Astrocyte of the hippocampus (primary cell): Measurements from ENCODE around the gene LSM4.

ENCODE experiments used
- DNase-seq: peaks from one replicate; pipeline ENCODE4 v3.0.0; 2011; ENCODE audit warnings: low read depth, low spot score

LSM4 gene

GRCh38 chr19:18292810-18293641 lies 29.9 kb downstream of the LSM4 start:
- peak; percentile 82 for DNase-seq

- no peak for DNase-seq
Observed at GRCh38 chr19:18292462-18292809, 30.4 kb downstream of the LSM4 start.

GRCh38 chr19:18291590-18292461 lies 31.1 kb downstream of the LSM4 start:
- DNase-seq: peak; percentile 91

GRCh38 chr19:18291019-18291524 lies 31.8 kb downstream of the LSM4 start:
- DNase-seq: no peak

GRCh38 chr19:18290302-18291018 lies 32.4 kb downstream of the LSM4 start:
- DNase-seq: no peak

- DNase-seq: no peak
Observed at GRCh38 chr19:18289471-18290301, 33.2 kb downstream of the LSM4 start.

- peak; percentile 62 for DNase-seq
Observed at GRCh38 chr19:18287836-18288772, 34.8 kb downstream of the LSM4 start.

GRCh38 chr19:18286973-18287635 lies 35.8 kb downstream of the LSM4 start:
- DNase-seq: no peak

GRCh38 chr19:18284712-18285360 lies 38.0 kb downstream of the LSM4 start:
- DNase-seq: no peak

- DNase-seq: no peak
Observed at GRCh38 chr19:18283338-18283737, 39.5 kb downstream of the LSM4 start.

- DNase-seq: no peak
Observed at GRCh38 chr19:18282788-18283141, 40.1 kb downstream of the LSM4 start.

- no peak for DNase-seq
Observed at GRCh38 chr19:18282021-18282787, 40.7 kb downstream of the LSM4 start.

- DNase-seq: peak; percentile 100
Observed at GRCh38 chr19:18281082-18282020, 41.5 kb downstream of the LSM4 start, which contains the start of gene JUND. Gene JUND, minus strand, starts transcription at chr19:18281622. Its CDS starts 138 bp downstream, at chr19:18281484.

GRCh38 chr19:18280247-18281081 lies 42.4 kb downstream of the LSM4 start:
- DNase-seq: peak; percentile 86

GRCh38 chr19:18279516-18280246 lies 43.2 kb downstream of the LSM4 start:
- DNase-seq: peak; percentile 97

GRCh38 chr19:18279266-18279515 lies 43.7 kb downstream of the LSM4 start:
- DNase-seq: no peak
